A673 (cell line): ENCODE data around the gene PCP4.

Experiments
- CTCF ChIP-seq: fragments of 300-800, 200-600 bp; sonication (generic); conservative IDR thresholded peaks from 2 replicates; pipeline ENCODE4 v1.5.1; 2017; ENCODE audit warnings: low read depth, mild to moderate bottlenecking, antibody characterized with exemption, low read length, moderate library complexity, mixed read lengths
- EZH2 ChIP-seq: fragments of 200-600 bp; sonication (generic); IDR thresholded peaks from 2 replicates; pipeline ENCODE4 v1.6.1; 2017; ENCODE audit warnings: borderline replicate concordance, low read depth, mild to moderate bottlenecking, mixed read lengths, antibody characterized with exemption, low read length; ENCODE audit not compliant: poor library complexity, severe bottlenecking

- TF ChIP-seq CTCF (no peak), EZH2 (no peak)
Measured at GRCh38 chr21:39911286-39912199, 44.3 kb downstream of the PCP4 start.
